ENCODE results near the gene SULT4A1. TPM values are rescaled to one million over a fixed set of nuclear protein-coding genes. Genes with fewer than 3 reads are reported as not detected.

Gene SULT4A1
- total RNA-seq, 2 experiments from 2014 or later = not detected

- intact Hi-C loops (cut with micrococcal nuclease; ENCODE audit: unreplicated experiment) = no loop called here
- no TSS peak for BruUV-seq (replicated peaks)
- no peak for TF ChIP-seq CTCF (conservative IDR thresholded peaks at IDR 0.05; ENCODE audit: low read length)
- no peak for TF ChIP-seq EZH2phosphoT487 (IDR thresholded peaks at IDR 0.05; ENCODE audit: borderline replicate concordance, low read depth, low read length)
- Histone ChIP-seq H3K27ac (ENCODE audit: low read depth, low read length, poor library complexity, severe bottlenecking) (no peak overlapping the region), H4K20me1 (ENCODE audit: insufficient read depth, low read length) (no peaks in the 10 kb centered on the region), H3K4me3 (ENCODE audit: low read depth, low read length, poor library complexity, severe bottlenecking) (no peak overlapping the region), H3K9me3 (ENCODE audit: low read length) (no peaks in the 10 kb centered on the region), H3K4me1 (ENCODE audit: insufficient read depth, low read length, poor library complexity, severe bottlenecking) (no peaks in the 10 kb centered on the region), H3K4me2 (ENCODE audit: low read length) (no peak overlapping the region), H2AFZ (ENCODE audit: low read length) (no peak overlapping the region), H3K79me2 (ENCODE audit: insufficient read depth, low read depth, low read length) (no peaks in the 10 kb centered on the region), H3K9me2 (ENCODE audit: insufficient read depth, low read length) (no peaks in the 10 kb centered on the region), H3K36me3 (ENCODE audit: insufficient read depth, low read length) (no peaks in the 10 kb centered on the region)
- ChIA-PET CTCF (ENCODE audit: unreplicated experiment) (no interaction called here), POLR2A (no interaction called here)
- DNase-seq (ENCODE audit: low spot score) = no peak
Observed at GRCh38 chr22:43832393-43833265, 29.7 kb downstream of the SULT4A1 start.

GRCh38 chr22:43831561-43832392 is 30.5 kb downstream of the SULT4A1 start:
- DNase-seq (ENCODE audit: low spot score) = no peak
- H3K27ac ChIP-seq (ENCODE audit: low read depth, low read length, poor library complexity, severe bottlenecking) = no peak overlapping the region
- no peak overlapping the region for H2AFZ ChIP-seq (ENCODE audit: low read length)
- no peaks in the 10 kb centered on the region for H3K9me3 ChIP-seq (ENCODE audit: low read length)
- no peaks in the 10 kb centered on the region for H3K4me1 ChIP-seq (ENCODE audit: insufficient read depth, low read length, poor library complexity, severe bottlenecking)
- no peak overlapping the region for H3K4me3 ChIP-seq (ENCODE audit: low read depth, low read length, poor library complexity, severe bottlenecking)
- no TSS peak for BruUV-seq (replicated peaks)
- H3K79me2 ChIP-seq (ENCODE audit: insufficient read depth, low read depth, low read length) = no peaks in the 10 kb centered on the region
- no peaks in the 10 kb centered on the region for H4K20me1 ChIP-seq (ENCODE audit: insufficient read depth, low read length)
- TF ChIP-seq EZH2phosphoT487 (IDR thresholded peaks at IDR 0.05; ENCODE audit: borderline replicate concordance, low read depth, low read length) (no peak), CTCF (conservative IDR thresholded peaks at IDR 0.05; ENCODE audit: low read length) (no peak)
- intact Hi-C loops (cut with micrococcal nuclease; ENCODE audit: unreplicated experiment) = no loop called here
- H3K4me2 ChIP-seq (ENCODE audit: low read length) = no peak overlapping the region
- no peaks in the 10 kb centered on the region for H3K36me3 ChIP-seq (ENCODE audit: insufficient read depth, low read length)
- no peaks in the 10 kb centered on the region for H3K9me2 ChIP-seq (ENCODE audit: insufficient read depth, low read length)
- CTCF ChIA-PET (ENCODE audit: unreplicated experiment) = no interaction called here
- POLR2A ChIA-PET = no interaction called here
